ENCODE measurements around the gene OR13C9. TPM values are rescaled to one million over a fixed set of nuclear protein-coding genes. Genes with fewer than 3 reads are reported as not detected.

Gene OR13C9
- total RNA-seq, 1 donor: not detected

DNA sequence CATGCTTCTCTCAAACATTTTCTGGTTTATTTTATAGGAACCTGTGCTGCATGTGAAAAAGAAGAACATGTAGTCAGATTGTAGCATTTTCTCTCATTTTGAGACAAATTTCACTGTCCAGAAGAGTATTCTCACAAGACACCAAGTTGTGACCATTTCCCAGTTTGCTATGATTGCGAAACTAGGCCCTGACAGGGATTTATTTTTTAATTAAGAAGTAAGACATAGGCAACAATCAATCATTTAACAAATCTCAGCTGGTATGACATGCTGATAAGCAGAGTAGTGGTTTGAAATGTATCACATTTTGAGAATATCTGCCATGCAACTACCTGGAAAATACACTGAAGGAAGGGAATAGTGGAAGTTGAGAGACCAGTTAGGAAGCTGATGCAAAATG is 37.4 kb downstream of the OR13C9 start:
- H3K79me2 ChIP-seq (ENCODE audit: insufficient read depth, low read length): no peaks in the 10 kb centered on the region
- no peaks in the 10 kb centered on the region for H3K36me3 ChIP-seq (ENCODE audit: insufficient read depth, low read length)
- no peaks in the 10 kb centered on the region for H3K9me3 ChIP-seq (ENCODE audit: low read depth, low read length)
- no peaks in the 10 kb centered on the region for H3K27me3 ChIP-seq (ENCODE audit: insufficient read depth, low read length)
- no peaks in the 10 kb centered on the region for H3K4me1 ChIP-seq (ENCODE audit: insufficient read depth, low read length)
- no peak overlapping the region for H3K27ac ChIP-seq (ENCODE audit: low read depth, low read length)
- no peak overlapping the region for H3K4me2 ChIP-seq (ENCODE audit: insufficient read depth, low read length)
- H4K20me1 ChIP-seq (ENCODE audit: insufficient read depth, low read length): no peaks in the 10 kb centered on the region
- H3K4me3 ChIP-seq (ENCODE audit: insufficient read depth, low read length): no peak overlapping the region
- no peak for TF ChIP-seq CTCF (IDR thresholded peaks at IDR 0.05; ENCODE audit: extremely low read depth, low read depth, low read length)
- H2AFZ ChIP-seq (ENCODE audit: low read length): no peak overlapping the region
- no peak for DNase-seq (ENCODE audit: insufficient read length, low spot score, missing footprints)

DNA sequence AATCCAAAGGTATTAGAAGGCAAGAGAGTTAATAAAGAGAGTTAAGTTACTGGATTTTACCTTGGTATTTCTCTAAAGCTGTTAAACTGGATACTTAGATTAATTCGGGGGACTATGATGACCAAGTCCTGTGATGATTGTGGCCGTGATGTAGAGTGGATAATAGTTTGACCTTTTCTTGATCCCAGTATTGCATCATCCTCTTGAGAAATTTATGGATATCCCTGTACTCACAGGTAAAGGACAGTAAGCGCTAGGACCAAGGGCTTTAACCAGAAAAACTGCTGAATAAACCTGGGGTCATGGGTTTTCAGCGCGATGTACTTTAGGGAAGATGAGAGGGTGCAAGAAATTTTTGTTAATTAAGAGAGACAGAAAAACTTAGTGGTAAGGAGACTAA is 40.7 kb downstream of the OR13C9 start:
- TF ChIP-seq CTCF (IDR thresholded peaks at IDR 0.05; ENCODE audit: extremely low read depth, low read depth, low read length): no peak
- H3K79me2 ChIP-seq (ENCODE audit: insufficient read depth, low read length): no peaks in the 10 kb centered on the region
- DNase-seq (ENCODE audit: insufficient read length, low spot score, missing footprints): no peak
- H3K36me3 ChIP-seq (ENCODE audit: insufficient read depth, low read length): no peaks in the 10 kb centered on the region
- H3K4me1 ChIP-seq (ENCODE audit: insufficient read depth, low read length): no peaks in the 10 kb centered on the region
- no peak overlapping the region for H2AFZ ChIP-seq (ENCODE audit: low read length)
- H3K4me3 ChIP-seq (ENCODE audit: insufficient read depth, low read length): no peak overlapping the region
- no peak overlapping the region for H3K4me2 ChIP-seq (ENCODE audit: insufficient read depth, low read length)
- no peak overlapping the region for H3K27ac ChIP-seq (ENCODE audit: low read depth, low read length)
- H4K20me1 ChIP-seq (ENCODE audit: insufficient read depth, low read length): no peaks in the 10 kb centered on the region
- no peaks in the 10 kb centered on the region for H3K9me3 ChIP-seq (ENCODE audit: low read depth, low read length)
- H3K27me3 ChIP-seq (ENCODE audit: insufficient read depth, low read length): no peaks in the 10 kb centered on the region

GRCh38 chr9:104575456-104575855 is 42.5 kb downstream of the OR13C9 start:
- Histone ChIP-seq H3K79me2 (ENCODE audit: insufficient read depth, low read length) (no peaks in the 10 kb centered on the region), H3K4me2 (ENCODE audit: insufficient read depth, low read length) (no peak overlapping the region), H3K9me3 (ENCODE audit: low read depth, low read length) (no peaks in the 10 kb centered on the region), H3K4me3 (ENCODE audit: insufficient read depth, low read length) (no peak overlapping the region), H3K36me3 (ENCODE audit: insufficient read depth, low read length) (no peaks in the 10 kb centered on the region), H4K20me1 (ENCODE audit: insufficient read depth, low read length) (no peaks in the 10 kb centered on the region), H3K27ac (ENCODE audit: low read depth, low read length) (no peak overlapping the region), H3K27me3 (ENCODE audit: insufficient read depth, low read length) (no peaks in the 10 kb centered on the region), H3K4me1 (ENCODE audit: insufficient read depth, low read length) (no peaks in the 10 kb centered on the region), H2AFZ (ENCODE audit: low read length) (no peak overlapping the region)
- TF ChIP-seq CTCF (IDR thresholded peaks at IDR 0.05; ENCODE audit: extremely low read depth, low read depth, low read length): no peak
- DNase-seq (ENCODE audit: insufficient read length, low spot score, missing footprints): no peak

DNA sequence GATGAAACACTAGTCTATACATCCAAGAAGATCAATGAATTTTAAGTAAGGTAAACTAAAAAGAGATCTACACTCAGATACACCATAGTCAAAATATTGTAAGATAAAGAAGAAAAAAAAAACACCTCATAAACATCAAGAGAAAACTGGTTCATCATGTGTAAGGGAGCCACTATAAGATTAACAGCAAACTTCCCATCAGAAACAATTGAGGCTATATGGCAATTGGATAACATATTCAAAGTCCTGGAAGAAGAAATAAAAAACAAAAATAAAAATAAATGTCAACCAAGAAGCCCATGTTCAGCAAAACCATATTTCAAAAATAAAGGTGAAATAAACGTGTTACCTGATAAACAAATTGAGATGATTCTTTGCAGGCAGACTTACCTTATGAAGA is 45.4 kb downstream of the OR13C9 start:
- H2AFZ ChIP-seq (ENCODE audit: low read length): no peak overlapping the region
- H3K36me3 ChIP-seq (ENCODE audit: insufficient read depth, low read length): no peaks in the 10 kb centered on the region
- no peak for DNase-seq (ENCODE audit: insufficient read length, low spot score, missing footprints)
- no peaks in the 10 kb centered on the region for H3K27me3 ChIP-seq (ENCODE audit: insufficient read depth, low read length)
- no peaks in the 10 kb centered on the region for H3K79me2 ChIP-seq (ENCODE audit: insufficient read depth, low read length)
- H4K20me1 ChIP-seq (ENCODE audit: insufficient read depth, low read length): no peaks in the 10 kb centered on the region
- no peak for TF ChIP-seq CTCF (IDR thresholded peaks at IDR 0.05; ENCODE audit: extremely low read depth, low read depth, low read length)
- no peak overlapping the region for H3K4me3 ChIP-seq (ENCODE audit: insufficient read depth, low read length)
- H3K9me3 ChIP-seq (ENCODE audit: low read depth, low read length): no peaks in the 10 kb centered on the region
- H3K27ac ChIP-seq (ENCODE audit: low read depth, low read length): no peak overlapping the region
- no peak overlapping the region for H3K4me2 ChIP-seq (ENCODE audit: insufficient read depth, low read length)
- no peaks in the 10 kb centered on the region for H3K4me1 ChIP-seq (ENCODE audit: insufficient read depth, low read length)

All from osteoblast (primary cell).